GM18519 (cell line): ENCODE measurements around the gene PNMA3.
"Not testable (repeated sequence)": the region's sequence is repeated elsewhere in the genome, so short reads cannot be mapped to it uniquely, and the experiment has no call there.

Experiments used
- ATAC-seq: cut with Tn5 transposase; IDR thresholded peaks from one replicate; pipeline ENCODE4 v1.9.1; 2021; ENCODE audit warnings: mild to moderate bottlenecking, moderate library complexity; ENCODE audit not compliant: unreplicated experiment, low FRiP score

The PNMA3 gene

GRCh38 chrX:153071909-153072583 lies 15.8 kb downstream of the PNMA3 start, which contains the start of gene PNMA6A:
Gene PNMA6A, plus strand, starts transcription at chrX:153072454. Its CDS starts 609 bp downstream, at chrX:153073063.
- ATAC-seq: not testable (repeated sequence)

GRCh38 chrX:153073331-153073730 lies 17.1 kb downstream of the PNMA3 start:
- not testable (repeated sequence) for ATAC-seq

- ATAC-seq: no peak
Measured at GRCh38 chrX:153074262-153074899, 18.1 kb downstream of the PNMA3 start.

GRCh38 chrX:153074935-153075334 lies 18.7 kb downstream of the PNMA3 start:
- no peak for ATAC-seq

GRCh38 chrX:153075366-153075765 lies 19.1 kb downstream of the PNMA3 start:
- no peak for ATAC-seq

GRCh38 chrX:153077437-153078135 lies 21.3 kb downstream of the PNMA3 start:
- not testable (repeated sequence) for ATAC-seq

GRCh38 chrX:153083238-153083923 lies 27.1 kb downstream of the PNMA3 start:
- not testable (repeated sequence) for ATAC-seq

- no peak for ATAC-seq
Measured at GRCh38 chrX:153102418-153102817, 46.1 kb downstream of the PNMA3 start.

- not testable (repeated sequence) for ATAC-seq
Measured at GRCh38 chrX:153104959-153105358, 48.7 kb downstream of the PNMA3 start.

GRCh38 chrX:153106092-153106801 lies 50.0 kb downstream of the PNMA3 start:
- ATAC-seq: not testable (repeated sequence)
